Suppressor macrophage treated with lipopolysaccharide for 4 hours (primary cell): ENCODE data around the gene SLC25A25.

ENCODE experiments used
- DNase-seq: peaks from one replicate; pipeline ENCODE4 v3.0.0-alpha.2; 2020

Gene SLC25A25

DNA sequence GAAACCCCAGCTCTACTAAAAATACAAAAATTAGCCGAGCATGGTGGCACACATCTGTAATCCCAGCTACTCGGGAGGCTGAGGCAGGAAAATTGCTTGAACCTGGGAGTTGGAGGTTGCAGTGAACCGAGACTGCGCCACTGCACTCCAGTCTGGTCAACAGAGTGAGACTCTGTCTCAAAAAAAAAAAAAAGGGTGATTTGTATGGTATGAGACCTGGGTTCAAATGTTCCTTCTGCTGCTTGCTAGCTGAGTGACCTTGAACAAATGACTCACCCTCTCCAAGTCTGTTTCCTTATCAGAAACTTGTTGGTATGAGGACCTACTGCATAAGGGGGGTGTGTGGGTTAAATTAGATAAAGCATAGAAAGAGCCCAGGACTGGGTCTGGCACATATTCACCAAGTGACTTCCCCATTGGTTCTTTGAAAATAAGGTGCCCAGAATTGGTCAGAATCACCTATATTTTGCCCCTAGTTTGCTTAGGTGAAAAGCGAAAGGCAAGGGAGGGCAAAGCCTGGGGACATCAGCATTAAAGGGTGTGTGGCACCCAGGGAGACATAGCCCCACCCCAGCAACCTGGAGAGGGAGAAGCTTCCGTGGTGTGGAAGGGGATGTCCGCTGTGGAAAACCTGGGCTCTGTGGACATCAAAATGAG lies 9.9 kb downstream of the SLC25A25 start:
- no peak for DNase-seq

DNA sequence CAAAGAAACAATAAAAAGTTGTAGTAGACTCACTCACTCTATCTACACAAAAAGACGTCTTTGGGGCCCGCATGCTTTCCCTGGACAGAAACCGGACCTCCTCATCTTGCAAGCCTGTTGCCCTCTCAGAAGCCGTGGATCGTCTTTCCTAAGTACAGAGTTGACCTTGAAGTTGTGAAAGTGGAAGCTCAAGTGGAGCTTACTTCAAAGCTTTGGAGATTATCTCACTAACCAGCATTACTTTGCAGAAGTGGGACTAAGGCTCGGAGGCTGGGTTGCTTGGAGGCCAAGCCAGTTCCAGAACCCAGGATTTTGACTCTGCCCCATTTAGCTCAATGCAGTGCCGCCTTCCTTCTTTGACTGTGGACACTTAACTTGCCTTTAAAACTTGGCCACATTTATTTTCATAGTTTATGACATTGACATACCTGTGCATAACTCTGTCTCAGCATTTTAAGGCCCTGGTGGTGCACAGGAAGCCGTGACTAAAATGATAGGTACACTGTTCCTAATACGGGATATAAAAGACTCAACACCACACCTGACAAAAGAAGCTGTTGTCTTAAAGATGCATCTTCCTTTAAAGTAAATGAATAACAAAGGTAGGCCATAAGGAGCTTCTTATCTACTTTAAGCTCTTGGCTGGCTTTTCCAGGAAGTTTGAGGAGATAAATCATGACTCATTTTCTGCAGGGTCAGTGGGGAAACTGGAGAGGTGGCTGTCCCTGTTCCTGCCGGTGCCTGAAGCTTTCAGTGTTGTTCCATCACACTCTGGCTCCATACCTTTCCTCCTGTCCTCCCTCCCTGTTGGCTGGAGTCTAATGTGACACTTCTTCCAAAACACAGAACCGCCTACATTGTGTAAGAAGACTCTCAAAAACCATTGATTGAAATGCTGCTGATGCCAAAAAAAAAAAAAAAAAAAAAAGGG lies 10.7 kb downstream of the SLC25A25 start:
- DNase-seq = peak; percentile 84

DNA sequence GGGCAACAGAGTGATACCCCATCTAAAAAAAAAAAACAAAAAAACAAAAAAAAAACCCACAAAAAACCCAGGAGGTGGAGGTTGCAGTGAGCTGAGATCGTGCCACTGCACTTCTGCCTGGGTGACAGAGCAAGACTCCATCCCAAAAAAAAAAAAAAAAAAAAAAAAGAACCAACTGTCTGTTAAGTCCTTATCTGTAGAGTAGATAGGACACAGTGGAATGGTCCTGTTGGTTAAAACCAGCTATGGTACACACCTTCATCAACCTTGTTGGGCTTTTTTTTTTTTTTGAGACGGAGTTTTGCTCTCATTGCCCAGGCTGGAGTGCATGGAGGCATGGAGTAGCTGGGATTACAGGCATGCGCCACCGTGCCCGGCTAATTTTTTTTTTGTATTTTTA lies 12.2 kb downstream of the SLC25A25 start:
- DNase-seq = no peak

DNA sequence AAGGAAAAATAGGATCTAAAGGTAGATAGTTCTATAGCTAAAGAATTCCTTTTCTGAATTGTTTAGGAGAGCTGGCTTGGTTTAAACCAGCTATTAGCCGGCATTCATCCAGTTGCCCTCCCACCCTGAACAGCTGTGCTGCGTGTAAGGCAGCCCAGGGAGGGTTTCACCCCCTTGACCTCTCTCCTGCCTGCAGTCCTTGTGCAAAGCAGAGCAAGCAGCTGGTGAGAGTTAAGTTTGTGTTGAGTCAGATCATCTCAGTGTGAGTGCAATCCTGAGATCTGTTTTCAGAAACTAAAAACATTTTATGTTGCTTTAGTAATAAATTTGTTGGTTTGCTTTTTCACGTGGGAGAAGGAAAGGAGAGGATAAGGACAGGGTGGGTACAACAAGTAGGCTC lies 13.0 kb downstream of the SLC25A25 start:
- DNase-seq = no peak

DNA sequence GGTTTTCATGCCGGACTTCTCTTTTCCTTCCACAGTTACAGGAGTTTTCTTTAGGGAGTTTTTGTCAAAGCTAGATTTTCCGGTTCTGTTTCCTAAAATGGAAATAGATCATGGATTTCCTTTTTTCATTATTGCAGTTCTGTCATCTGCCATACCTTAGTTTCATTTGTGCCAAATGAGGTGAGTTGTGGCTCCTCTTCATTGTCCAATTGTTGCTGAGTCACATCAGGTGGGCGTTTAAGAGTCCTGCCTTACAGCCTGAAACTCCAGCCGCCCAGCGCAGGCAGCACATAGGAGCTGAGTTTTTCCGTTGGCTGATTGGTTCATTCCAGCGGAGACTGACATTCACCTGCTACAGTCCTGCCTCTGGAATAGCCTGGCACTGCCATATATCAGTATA lies 14.1 kb downstream of the SLC25A25 start:
- no peak for DNase-seq

DNA sequence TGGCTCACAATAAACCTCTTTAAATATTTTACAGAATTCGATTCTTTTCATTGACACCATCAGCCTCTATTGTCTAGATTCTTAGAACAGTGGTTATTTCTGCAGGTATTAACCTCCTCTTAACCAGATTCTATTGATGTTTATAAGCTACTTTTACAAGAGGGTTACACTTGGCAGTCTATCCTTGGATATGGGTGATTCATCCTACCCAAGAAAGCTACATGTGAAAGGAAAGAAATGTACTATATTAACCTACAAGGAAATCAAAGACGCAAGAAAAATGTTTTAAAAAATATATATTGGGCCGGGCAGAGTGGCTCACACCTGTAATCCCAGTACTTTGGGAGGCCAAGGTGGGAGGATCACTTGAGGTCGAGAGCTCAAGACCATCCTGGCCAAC lies 16.7 kb downstream of the SLC25A25 start:
- DNase-seq = no peak

DNA sequence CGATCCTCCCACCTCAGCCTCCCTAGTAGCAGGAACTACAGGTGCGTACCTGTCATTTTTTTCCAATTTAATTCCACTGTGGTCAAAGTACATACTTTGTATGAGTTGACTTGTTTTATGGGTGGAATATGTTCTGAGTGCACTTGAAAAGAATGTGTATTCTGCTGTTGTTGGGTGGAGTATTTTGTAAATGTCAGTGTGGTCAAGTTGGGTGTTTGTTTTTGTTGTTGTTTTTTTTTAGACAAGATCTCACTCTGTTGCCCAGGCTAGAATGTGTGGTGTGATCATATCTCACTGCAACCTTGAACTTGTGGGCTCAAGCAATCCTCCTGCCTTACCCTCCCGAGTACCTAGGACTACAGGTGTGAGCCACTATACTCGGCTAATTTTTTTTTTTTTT lies 17.9 kb downstream of the SLC25A25 start:
- no peak for DNase-seq

DNA sequence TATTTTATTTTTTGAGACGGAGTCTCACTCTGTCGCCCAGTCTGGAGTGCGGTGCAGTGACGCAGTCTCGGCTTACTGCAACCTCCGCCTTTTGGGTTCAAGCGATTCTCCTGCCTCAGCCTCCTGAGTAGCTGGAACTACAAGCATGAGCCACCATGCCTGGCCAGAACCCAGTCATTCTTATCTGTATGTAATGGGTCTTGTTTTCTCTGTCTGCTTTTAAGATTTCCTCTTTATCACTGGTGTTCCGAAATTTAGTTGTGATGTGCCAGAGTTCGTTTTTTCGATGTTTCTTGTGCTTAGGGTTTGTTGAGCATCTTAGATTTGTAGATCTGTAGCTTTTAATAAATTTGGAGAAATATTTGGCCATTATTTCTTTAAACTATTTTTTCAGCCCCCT lies 19.2 kb downstream of the SLC25A25 start:
- no peak for DNase-seq

DNA sequence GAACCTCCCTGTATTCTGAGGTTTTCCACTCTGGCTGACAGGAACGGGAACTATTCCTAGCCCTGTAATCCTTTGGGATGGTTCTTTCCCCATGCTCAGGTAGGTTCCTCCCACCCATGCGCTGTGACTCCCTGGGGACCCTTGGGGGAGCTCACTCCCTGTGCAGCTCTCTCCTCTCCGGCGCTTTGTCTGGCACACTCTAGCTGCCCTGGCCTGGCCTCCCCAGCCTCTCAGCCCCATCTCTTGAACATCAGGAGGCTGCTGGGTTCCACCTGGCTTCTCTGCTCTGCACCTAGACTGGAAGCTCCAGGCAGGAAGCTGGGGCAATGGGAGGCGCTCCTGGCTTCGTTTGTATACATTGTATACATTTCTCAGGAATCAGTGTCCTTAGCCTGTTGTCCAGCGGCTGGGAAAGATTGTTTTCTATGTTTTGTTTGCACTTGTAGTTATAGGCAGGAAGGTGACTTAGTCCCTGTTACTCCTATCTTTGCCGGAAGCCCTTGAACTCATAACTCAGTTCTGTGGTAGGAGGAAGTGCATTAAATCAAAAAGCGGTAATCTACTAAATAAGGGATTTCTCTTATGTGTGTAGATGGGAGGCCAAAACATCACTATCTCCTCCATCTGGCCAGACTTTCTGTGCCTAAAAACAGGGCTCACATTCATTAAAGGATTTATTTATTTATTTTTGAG lies 20.4 kb downstream of the SLC25A25 start:
- DNase-seq = no peak

DNA sequence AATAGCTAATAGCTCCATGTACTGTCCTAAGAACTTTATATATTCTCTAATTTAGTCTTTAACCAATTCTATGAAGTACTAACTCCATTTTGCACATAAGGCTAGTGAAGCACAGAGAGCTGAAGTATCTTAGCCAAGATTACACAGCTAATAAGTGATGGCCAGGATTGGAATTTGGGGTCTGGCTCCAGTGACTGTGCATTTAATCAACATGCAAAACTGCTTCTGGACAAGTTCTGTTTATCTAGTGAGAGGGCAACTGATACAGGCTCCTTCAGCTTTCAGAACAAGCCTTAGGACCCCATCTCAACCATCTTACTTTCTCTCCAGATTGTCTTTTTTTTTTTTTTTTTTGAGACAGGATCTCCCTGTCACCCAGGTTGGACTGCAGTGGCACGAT lies 21.3 kb downstream of the SLC25A25 start:
- DNase-seq = no peak

DNA sequence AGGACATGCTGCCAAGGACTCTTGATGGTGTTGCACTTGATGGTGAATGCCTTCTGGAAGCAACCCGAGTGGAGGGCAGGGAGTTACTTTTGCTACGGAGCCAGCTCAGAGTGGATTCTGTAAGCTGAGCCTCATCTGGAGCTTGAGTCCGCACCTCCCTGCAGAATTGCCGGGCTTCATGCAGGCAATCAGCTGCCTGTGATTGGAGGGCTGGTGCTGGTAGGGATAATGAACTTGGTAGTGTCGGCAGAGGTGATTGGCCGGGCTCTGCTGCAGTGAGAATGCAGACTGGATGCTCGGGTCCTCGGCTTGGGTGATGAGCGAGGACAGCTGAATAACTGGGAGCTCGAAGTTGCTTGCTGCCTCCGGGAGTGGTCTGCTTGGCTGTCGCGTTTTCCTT lies 23.1 kb downstream of the SLC25A25 start:
- no peak for DNase-seq

DNA sequence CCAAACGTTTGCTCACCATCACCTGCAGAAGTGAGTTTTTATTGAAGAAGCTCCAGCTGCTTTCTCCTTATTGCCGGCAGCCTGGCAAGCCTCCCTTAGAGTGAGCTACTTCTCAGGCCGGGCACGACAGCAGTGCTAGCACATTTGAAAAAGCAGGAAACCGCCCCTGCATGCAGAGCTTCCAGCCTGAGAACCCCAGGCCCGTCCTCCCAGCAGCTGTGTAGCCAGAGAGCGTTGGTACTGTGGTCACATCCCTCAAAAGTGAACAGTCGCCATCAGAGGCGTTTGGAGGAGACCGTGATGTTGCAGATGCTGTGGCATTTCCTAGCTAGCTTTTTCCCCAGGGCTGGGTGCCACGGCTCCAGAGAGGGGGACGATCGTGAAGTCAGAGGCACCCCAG lies 23.5 kb downstream of the SLC25A25 start:
- DNase-seq = no peak

DNA sequence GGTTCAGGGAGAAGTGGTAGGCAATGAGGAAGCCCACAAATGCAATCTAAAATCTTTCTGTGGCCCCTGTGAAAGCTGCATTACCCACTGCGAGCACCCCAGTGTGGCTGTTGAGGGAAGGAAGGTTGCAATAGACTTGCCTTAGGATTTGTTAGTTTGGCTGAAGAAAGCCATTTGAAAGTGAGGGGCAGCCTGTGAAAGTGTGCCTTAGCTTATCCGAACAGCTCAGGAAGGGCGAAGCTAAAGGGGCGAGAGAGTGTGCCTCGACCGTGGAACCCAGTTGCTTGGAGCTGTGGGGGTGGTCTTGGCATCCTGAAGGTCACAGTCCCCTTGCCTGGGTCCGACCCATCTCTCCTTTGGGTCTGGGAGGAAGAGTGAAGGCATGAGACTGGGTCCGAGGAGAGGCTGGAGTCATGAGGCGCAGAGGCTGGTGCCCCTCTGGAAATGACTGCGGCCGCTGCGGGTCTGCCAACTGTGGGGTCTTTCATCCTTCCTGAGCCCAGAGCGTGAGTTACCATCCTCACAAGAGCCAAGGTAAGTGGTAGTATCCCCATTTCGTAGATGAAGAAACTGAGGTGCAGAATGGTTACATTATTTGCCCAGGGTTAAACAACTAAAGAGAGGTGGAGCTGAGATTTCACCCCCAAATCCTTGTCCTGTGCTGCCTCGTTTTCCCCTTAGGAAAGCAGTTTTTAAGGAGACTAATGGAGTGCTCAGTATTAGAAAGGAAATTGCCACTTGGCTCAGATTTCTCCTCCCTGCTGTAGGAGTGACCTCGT lies 24.4 kb downstream of the SLC25A25 start:
- DNase-seq = no peak

DNA sequence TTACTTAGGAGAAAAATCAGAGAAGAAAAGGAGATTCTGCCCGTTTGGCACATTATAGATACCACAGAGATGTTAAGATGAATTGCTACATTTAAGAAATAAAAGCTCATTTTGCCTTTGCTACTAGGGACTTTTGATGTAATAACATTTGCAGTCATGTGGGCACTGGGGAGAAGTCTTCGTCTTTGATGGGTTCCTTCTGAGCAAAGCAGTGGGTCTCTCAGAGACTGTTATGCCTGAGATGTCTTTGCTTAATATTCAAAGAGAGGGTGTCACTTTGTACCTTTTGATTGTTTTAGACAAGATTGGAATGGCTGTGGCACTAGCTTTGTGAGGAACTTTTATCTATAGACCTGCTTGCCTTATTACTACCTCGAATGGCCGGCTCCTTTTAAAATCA lies 25.0 kb downstream of the SLC25A25 start:
- no peak for DNase-seq

DNA sequence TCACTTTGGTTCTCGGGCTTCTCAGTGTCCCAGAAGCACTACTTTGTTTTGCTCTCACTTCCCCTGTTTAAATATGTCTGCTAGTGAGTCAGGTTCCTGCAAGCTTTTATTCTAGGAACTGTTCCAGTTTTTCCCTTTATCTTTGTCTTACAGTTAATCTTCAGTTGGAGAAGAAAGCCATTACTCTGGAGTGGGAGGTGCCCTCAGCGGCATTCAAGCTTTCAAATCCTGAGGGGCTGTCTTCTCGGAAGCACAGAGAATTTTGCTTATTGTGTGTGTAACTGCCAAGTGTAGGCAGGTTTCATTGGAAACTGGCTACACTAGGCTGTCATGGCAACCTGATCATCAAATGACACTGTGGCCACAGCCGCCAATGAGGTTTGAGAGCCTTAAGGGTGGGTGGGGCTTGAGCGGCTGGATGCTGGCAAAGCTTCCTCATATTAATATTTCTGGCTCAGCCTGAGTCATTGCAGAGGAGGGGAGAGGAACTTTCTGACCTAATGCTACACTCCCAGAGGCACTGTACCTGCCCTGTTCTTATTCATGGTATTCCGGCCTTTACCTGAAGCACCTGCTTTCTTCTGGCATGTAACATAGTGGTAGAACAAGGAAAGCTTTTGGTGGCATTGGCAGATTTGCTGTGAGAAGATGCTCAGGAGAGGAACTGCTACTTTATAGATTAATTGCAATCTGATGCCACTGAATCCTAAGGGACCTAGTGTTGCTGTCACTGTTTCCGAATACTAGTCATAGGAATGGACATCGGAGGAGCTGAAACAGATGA lies 26.3 kb downstream of the SLC25A25 start:
- DNase-seq = peak; percentile 95

DNA sequence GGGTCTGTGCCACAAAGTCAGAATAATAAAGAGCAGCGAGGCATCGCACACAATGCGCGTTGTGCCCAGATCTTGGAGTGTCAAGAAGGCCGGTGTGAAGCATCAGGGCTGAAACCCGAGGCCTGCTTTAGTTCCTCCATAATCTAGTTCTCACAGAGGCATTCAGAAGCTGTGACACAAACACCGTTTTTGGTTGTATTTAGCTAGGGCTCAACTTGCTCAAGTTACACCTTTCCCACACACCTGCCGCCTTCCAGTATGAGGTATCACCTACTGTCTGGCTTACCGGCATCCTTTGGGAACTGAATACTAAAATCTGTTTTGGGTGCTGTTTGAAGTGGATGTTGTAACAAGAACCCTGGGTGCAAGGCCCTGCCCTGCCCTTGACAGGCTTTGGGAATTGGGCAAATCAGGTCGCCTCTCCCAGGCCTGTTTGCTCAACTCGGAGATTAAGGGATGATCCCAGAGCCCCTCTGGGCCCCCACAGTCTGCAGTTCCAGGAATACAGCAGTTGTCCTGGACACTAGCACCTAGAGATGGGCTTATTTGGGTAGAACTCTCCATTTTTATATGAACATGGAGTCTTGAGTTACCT lies 27.0 kb downstream of the SLC25A25 start:
- DNase-seq = no peak

DNA sequence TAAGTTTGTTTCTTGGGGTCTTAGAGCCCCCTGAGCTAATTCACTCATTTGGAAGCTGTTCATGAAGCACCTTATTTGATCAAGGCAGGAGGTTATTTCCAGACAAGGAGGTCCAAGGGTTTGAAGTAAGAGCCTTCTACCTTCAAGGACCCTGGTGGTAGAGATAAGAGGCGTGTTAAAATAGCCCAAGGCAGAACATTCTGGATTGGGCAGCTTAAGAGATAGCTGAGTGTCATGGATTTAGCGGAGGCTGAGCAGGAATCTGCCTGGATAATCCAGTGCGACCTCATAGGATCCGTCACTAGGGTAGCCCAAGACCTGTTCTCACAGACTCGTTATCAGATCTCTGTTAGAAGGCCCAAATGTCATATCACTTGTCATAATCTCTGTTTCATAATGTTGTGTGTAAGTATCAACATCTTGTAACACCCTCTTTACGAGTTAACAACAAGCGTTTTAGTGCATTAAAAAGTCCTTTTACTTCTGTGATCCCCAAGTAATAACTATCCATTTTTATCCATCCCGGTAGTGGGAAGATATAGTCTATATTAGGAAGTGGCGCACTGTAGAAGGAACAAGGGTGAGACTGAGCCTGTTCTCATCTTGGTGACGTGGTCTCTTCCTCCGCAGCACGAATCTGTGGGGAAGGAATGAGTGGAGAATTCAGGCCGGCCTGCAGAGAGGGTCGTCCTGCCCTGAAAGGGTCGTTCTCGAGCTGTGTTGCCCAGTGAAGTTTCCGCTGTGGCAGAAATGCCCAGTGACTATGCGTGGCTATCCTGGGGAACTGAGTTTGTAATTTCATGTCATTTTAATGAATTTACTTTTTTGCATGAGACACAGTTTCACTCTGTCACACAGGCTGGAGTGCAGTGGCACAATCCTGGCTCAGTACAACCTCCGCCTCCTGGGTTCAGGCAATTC lies 28.8 kb downstream of the SLC25A25 start:
- DNase-seq = peak; percentile 20

DNA sequence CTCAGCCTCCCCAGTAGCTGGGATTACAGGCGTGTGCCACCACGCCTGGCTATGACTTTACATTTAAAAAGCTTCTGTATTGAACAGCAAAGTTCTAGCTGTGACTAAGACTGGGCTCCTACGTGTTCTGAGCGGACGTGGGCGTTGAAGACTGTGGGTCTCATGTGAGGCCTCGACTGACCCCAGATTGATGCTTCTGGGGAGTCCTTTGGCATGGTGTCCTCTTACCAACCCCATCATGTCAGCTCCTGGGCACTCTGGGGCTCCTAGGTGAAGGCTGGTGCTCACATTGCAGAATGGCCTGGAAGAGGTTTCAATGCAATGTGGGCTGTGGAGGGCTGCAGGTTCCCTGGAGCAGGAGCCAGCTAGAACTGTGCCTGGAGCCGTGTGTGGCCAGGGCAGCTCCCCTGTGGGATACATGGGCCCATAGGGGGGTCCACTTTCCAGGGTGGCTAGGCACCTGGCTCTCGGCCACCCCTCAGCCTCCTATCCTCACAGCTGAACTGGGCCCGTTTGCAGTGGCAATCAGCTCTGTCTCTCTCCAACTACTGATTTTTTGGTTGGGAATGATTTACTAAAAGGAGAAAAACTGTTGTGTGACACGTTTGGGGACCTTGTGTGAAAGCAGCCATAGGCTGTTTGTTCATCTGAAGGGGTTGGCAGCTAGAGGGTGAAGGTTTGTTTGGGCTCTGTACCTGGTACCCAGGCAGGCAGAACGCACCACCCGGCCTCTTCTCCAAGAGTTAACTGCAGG lies 29.7 kb downstream of the SLC25A25 start:
- no peak for DNase-seq

DNA sequence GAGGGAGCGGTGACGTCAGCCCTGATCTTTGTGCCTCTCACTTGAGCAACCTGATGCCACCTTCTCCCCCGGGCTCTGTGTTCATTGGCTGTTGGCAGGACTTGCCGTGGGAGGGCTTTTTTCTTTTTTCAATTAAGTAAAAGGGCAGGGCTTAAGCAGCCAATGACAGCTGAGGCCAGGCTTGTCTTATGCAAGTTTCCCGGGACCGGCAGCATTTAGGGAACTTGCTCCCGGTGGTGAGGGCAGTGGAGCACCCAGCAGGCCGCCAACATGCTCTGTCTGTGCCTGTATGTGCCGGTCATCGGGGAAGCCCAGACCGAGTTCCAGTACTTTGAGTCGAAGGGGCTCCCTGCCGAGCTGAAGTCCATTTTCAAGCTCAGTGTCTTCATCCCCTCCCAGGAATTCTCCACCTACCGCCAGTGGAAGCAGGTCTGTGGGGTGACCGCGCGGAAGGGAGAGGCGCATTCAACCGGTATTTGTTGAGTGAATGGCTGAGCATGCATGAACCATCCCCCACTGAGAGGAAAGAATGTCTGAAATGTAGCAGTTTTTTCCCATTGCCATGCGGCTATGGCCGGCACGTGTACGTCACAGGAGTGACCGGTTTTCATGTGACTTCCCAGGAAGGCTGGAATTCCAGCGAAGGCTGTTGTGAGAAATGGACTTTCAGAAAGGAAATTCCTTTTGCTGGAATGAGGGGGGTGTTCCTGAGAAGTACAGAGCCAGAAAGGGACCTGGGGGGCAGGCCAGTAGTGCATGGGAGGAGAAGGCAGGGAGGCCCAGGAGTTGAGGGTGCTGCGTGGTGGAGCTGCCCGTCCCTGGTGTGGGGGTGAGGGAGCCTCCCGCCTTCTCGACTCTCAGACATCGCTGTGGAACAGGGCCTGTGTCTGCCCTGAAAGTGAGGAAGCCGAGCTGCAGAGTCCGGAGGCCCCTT lies 30.5 kb downstream of the SLC25A25 start:
- peak; percentile 97 for DNase-seq
